Mucosa of descending colon (tissue), 3 donors: Measurements from ENCODE around the gene STATH. TPM values are rescaled to one million over a fixed set of nuclear protein-coding genes. Genes with fewer than 3 reads are reported as not detected.
"Not testable (repeated sequence)": the region's sequence is repeated elsewhere in the genome, so short reads cannot be mapped to it uniquely, and the experiment has no call there.

Experiments
- ATAC-seq: fragments of 200-7000 bp; cut with Tn5 transposase; one replicate; pipeline ENCODE4 v1.9.1; 2020; ENCODE audit warnings: mild to moderate bottlenecking, moderate library complexity
- DNase-seq, 3 donors: peaks; one replicate each; pipeline ENCODE4 v3.0.0-alpha.2; 2020
- H3K36me3 ChIP-seq: fragments of 200-600 bp; one replicate; pipeline ENCODE4 v1.8.0; 2021; ENCODE audit warnings: low read depth, mild to moderate bottlenecking
- H3K4me1 ChIP-seq: fragments of 200-600 bp; one replicate; pipeline ENCODE4 v1.8.0; 2021; ENCODE audit warnings: low read depth, mild to moderate bottlenecking
- H3K4me3 ChIP-seq: fragments of 200-600 bp; one replicate; pipeline ENCODE4 v1.8.0; 2021; ENCODE audit warnings: mild to moderate bottlenecking
- H3K9me3 ChIP-seq: fragments of 200-600 bp; one replicate; pipeline ENCODE4 v1.8.0; 2021; ENCODE audit warnings: mild to moderate bottlenecking
- intact Hi-C, 2 donors: fragments of 100-400 bp; cut with DNase I in 1 of 2; cut with micrococcal nuclease in 1 of 2; formaldehyde crosslinking; loops; one replicate each; pipeline versions ENCODE4 v1.11.0 to v1.11.1; 2022; cut with DNase I, micrococcal nuclease
- total RNA-seq, 3 donors: library from RNA; stranded (reverse); fragmentation: NEBNext Ultra II Directional in 2 of 3; extraction: Animal tissue kit (Norgen Biotek cat#: 25700) in 2 of 3; gene quantifications; one replicate each; pipeline versions ENCODE4 v1.2.1 to v1.2.4, GENCODE V29; 2021 to 2023
- TF ChIP-seq, protein P1 (sequence below): fragments of 200-600 bp; IDR thresholded peaks from one replicate; pipeline ENCODE4 v1.8.0; 2022; ENCODE audit warnings: antibody characterized with exemption, mild to moderate bottlenecking
- donor health status: DM: no; HTN: no; CAD: no; lungs with moderate emphysema.
- donor health status: DM: no; HTN: no; CAD: no.
- donor health status: DM: no; HTN: yes; CAD: no.

The STATH gene
- total RNA-seq, 3 donors from 2014 or later: not detected

DNA sequence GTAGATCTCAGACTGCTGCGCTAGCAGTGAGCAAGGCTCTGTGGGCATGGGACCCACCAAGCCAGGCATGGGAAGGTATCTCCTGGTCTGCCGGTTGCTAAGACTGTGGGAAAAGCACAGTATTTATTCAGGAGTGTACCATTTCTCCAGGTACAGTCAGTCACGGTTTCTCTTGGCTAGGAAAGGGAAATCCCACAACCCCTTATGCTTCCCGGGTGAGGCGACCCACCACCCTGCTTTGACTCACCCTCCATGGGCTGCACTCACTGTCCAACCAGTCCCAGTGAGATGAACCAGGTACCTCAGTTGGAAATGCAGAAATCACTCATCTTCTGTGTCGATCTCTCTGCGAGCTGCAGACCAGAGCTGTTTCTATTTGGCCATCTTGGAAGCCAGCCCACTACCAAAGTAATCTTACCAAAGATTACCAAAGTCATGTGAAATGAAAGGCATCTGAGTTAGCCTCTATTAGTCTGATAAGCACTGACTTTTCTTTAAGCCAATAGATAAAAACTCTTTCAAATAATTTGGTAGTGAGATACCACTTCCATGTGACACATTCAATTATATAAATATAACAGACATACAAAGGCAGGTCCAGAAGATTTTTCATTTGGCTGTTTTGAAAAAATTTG, 46.0 kb downstream of the STATH start:
- H3K4me1 ChIP-seq: no peaks in the 10 kb centered on the region
- H3K9me3 ChIP-seq: no peaks in the 10 kb centered on the region
- DNase-seq: no peak
- H3K4me3 ChIP-seq: no peak overlapping the region
- intact Hi-C loops: no loop called here
- ATAC-seq: no peak
- no peaks in the 10 kb centered on the region for H3K36me3 ChIP-seq
- TF ChIP-seq, protein P1, sequence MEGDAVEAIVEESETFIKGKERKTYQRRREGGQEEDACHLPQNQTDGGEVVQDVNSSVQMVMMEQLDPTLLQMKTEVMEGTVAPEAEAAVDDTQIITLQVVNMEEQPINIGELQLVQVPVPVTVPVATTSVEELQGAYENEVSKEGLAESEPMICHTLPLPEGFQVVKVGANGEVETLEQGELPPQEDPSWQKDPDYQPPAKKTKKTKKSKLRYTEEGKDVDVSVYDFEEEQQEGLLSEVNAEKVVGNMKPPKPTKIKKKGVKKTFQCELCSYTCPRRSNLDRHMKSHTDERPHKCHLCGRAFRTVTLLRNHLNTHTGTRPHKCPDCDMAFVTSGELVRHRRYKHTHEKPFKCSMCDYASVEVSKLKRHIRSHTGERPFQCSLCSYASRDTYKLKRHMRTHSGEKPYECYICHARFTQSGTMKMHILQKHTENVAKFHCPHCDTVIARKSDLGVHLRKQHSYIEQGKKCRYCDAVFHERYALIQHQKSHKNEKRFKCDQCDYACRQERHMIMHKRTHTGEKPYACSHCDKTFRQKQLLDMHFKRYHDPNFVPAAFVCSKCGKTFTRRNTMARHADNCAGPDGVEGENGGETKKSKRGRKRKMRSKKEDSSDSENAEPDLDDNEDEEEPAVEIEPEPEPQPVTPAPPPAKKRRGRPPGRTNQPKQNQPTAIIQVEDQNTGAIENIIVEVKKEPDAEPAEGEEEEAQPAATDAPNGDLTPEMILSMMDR: no peak

DNA sequence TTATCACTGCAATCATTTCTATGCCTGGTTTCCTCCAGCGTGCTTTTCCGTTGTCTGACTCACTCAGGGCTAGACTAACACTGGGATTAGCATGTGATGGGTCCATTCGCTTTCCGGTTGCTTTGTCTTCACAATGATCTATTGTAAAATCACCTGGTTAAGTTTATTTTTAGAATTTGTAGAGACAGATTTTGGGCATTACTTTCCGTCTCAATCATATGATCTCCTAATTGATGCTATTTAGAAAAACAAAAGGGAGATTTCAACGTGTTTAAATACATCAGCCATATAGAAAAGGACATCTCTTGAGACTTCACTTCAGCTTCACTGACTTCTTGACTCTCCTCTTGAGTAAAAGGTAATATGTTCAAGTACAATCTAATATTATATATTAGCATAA, 54.4 kb downstream of the STATH start, which contains the start of gene HTN1:
Gene HTN1, plus strand, starts transcription at position 301 of the 400 bp plus-strand sequence. CDS start 2,639 bp downstream, outside the sequence.
- DNase-seq, H3K9me3 ChIP-seq, intact Hi-C loops, ATAC-seq, H3K4me3 ChIP-seq, H3K4me1 ChIP-seq, H3K36me3 ChIP-seq: not testable (repeated sequence)

Other genes starting within 250 kb of the STATH start
- gene SULT1B1, start 235.3 kb upstream of the STATH start, total RNA-seq: 100 to 1,000 TPM; 115 to 306 (median 224) TPM
- gene SULT1E1, start 135.8 kb upstream of the STATH start, total RNA-seq: under 1 TPM in 1 of 3 donors, not detected in 2; 0.26 TPM
- not detected for gene CSN1S1, start 64.9 kb upstream of the STATH start, total RNA-seq
- gene CSN2, start 30.2 kb upstream of the STATH start, total RNA-seq: not detected
- not detected for gene HTN3, start 32.5 kb downstream of the STATH start, total RNA-seq
- not detected for gene HTN1, start 54.5 kb downstream of the STATH start, total RNA-seq
- gene PRR27, start 158.3 kb downstream of the STATH start, total RNA-seq: not detected
- 1 to 10 TPM in 1 of 3 donors, not detected in 2; 5.8 TPM for gene ODAM, start 199.8 kb downstream of the STATH start, total RNA-seq
- gene FDCSP, start 230.2 kb downstream of the STATH start, total RNA-seq: not detected
- gene CSN3, start 246.6 kb downstream of the STATH start, total RNA-seq: not detected